Measurements from ENCODE around the gene MYL10.
"Not testable (repeated sequence)": the region's sequence is repeated elsewhere in the genome, so short reads cannot be mapped to it uniquely, and the experiment has no call there.

The MYL10 gene

DNA sequence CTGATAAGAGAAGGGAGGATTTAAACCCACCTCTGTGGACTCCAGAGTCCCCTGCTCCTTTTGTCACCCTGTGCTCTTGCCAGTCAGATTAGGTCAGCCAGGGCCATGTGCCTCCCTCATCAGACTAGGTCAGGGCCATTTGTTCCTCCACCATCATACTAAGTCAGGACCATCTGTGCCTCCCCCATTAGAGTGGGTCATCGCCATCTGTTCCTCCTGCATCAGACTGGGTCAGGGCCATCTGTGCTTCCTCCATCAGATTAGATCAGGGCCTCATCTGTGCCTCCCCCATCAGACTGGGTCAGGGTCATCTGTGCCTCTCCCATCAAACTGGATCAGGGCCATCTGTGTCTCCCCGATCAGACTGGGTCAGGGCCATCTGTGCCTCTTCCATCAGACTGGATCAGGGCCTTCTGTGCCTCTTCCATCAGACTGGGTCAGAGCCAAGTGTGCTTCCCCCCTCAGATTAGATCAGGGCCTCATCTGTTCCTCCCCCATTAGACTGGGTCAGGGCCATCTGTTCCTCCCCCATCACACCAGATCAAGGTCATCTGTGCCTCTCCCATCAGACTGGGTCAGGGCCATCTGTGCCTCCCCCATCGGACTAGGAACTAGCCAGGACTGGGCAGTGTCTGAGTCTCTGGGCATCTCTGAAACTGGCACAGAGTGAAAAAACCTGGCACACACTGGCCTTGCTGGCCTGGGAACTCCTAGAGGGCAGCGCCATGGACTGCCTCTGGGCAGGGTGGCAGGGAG lies 11.5 kb downstream of the MYL10 start:
- no peak for DNase-seq

DNA sequence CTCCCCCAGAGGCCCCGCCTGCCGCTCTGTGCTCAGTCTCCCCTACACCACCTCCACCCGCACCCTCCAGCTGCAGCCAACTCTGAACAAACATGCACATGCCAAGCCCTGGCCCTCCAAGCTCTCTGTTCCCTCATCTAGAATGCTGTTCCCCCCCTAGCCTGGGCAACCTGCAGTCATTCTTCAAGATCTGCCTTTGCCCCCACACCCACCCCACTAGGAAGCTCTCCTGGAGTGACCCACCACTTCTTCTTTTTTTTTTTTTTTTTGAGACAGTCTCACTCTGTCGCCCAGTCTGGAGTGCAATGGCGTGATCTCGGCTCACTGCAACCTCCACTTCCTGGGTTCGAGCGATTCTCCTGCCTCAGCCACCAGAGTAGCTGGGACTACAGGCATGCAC lies 13.7 kb downstream of the MYL10 start:
- DNase-seq = no peak

DNA sequence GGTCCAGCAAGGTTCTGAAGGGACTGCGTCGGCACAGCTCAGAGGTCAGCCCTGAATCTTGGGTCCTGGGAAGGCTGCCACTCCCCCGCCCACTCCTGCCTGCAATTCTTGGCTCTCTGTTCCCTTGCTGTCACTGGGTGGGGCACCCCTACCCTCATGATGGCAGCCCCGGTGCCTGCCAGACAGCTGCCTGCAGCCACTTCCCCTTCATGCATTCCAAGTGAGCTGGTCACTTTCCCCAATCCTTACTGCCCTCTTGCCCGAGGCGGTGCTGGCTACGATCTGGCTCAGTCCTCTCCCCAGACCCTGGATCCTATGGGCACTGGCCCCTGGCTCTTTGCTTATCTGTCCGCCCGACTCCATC lies 14.2 kb downstream of the MYL10 start:
- no peak for DNase-seq

DNA sequence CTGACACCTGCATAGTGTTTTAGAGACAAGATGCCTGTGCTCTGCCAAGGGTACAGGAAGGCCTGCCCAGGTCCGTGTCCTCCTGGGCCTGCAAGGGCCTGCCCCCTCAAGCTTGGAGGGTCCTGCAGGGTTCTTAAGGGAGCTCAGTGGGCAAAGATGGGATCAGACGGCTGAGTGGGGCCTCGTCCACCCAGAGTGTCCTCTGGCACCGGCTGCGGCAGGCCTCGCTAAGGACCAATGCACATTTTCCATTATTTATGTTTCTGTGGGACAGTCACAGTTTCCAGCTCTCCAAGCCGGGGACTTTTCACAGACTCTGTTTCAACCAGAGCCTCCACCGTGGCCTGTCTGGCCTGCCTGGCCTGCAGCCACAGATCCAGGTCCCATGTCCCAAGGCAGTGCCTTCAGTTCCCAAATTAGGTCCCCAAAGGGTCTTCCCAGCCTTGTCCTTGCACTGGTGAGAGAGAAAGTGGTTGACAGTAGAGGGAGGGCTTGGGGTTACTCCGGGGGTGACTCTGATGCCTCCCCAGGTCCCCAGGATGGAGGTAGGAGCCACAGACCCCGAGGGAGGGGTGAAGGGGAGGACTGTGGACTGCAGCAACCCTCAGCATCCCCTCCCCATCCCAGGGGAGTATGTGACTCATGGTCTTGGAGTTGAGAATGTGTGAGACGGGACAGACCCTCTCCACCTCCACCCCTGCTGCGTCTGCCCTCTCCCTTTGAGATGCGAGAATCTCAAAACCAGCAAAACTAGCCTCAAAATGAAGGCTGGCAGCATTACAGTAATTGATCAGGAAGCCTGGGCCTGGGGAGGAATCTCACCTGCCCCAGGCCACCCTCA lies 14.8 kb downstream of the MYL10 start:
- no peak for DNase-seq

DNA sequence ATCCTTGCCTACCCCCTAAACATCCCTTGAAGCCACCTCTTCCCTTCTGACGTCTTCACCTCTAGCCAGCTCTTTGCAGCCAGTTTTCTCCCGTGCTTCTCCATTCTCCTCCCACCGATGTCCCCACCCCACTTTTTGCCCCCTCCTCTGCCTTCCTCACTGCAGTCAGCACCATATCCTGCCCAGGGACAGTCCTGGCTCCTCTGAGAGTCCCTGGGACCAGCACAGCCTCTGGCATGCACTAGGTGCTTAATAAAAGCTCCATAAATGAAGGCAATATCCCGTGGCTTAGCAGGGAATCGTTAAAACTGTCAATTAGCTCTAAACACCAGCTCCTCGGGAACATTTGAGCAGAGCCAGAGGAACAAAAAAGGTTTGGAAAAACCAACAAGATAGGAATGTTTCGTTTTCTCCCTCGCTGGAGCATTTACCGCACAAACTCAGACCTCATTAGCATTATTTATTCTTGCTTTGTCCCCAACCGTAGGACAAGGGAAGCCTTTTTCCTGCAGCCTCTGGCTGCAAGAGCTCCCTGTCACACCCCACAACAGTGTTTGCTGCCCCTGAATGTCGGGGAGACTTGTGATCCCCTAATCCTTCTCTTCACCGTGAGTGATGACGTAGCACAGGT lies 16.1 kb downstream of the MYL10 start:
- DNase-seq = no peak

DNA sequence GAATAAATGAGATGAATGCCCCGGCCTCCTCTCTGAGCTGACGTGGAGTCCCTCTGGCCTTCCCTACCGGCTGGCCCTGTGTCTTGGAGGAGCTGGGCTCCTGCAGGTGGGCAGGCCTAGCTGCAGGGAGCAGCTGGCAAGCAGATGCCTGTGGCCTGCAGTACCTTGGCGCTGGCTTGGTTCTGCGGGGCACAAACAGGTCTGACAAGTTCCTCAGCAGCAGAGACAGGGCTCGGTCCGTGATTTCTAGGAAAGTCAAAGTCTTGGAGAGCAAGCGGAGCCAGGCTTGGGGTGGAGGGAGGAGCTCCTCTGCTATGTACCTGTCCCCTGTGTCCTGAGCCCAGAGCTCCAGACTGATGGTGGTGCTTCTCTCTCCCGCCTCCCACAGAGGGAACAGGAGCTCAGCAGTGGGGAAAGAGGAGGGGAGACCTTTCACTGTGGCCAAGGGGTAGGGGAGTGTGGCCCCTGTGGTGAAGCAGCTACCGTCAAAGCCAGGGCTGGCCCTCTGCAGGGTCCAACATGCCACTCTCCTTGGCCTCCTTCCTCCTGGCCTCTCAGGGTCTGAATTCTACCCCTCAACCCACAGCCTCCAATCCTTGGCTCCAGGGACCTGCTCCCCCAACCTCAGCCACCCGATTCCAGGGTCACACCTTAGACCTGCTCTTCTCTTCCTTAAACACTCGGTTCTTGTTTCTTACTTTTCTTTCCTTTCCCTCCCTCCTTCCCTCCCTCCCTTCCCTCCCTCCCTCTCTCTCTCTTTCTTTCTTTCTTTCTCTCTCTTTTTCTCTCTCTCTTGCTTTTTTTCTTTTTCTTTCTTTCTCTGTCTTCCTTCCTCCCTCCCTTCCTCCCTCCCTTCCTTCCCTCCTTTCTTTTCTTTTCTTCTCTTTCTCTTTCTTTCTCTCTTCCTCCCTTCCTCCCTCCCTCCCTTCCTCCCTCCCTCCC lies 20.1 kb downstream of the MYL10 start:
- DNase-seq = no peak

DNA sequence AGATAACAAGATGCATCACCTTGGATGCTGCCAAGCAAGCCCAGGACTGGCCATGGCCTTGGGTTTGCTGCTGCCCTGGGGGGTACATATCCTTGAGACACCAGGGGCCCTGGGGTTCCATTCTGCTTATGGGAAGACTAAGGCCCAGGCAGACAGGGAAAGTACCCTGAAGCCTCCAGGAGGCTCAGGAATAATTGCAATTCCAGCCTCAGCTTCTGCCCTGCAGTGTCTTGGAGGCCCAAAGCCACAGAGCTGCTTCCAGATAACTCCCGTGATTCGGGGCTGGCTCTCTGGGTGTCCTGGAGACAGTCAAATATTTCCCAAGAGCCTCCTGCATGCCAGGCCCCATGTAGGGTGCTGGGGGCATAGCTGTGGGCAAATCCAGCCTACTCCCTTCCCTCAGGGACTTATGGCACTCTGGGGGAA lies 22.6 kb downstream of the MYL10 start:
- DNase-seq = no peak

DNA sequence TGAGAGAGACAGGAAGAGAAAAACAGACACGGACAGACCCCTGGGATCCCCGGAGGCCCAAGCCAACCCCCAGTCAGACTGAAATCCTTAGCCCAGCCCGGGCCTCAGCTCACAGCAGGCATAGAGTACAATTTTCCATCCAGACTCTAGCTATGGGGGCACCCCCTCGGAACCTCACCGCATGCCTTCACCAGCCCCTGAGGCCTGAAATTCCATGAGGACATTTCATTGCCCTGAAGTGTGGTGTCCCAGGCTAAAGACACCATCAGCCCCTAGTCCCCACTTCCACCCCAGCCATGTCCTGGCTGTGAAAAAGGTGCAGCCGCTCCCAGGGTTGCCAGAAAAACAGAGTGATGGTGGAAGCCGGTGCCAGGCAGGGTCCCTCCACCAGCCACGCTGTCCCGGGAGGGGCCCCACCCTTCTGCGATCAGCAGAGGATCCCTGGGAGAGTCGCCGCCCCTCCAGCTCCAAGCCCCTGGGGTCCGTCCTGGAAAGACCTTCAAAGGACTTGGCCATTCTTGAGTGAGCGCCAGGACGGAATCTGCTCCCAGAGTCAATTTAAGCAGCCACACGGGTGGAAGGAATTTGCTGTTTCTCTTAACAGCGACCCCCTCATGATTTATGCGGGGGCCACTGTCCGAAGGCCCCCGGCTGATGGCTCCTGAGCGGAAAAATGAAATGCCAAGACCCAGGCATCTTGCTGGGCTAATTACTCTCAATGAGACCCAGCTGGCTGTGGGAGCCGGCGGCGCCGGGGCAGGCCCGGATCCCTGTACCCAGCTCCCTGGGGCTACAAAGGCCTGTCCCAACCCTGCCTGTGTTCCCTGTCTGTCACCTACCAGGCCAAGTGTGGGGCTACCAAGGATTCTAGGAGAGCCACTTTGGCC lies 23.2 kb downstream of the MYL10 start:
- no peak for DNase-seq

DNA sequence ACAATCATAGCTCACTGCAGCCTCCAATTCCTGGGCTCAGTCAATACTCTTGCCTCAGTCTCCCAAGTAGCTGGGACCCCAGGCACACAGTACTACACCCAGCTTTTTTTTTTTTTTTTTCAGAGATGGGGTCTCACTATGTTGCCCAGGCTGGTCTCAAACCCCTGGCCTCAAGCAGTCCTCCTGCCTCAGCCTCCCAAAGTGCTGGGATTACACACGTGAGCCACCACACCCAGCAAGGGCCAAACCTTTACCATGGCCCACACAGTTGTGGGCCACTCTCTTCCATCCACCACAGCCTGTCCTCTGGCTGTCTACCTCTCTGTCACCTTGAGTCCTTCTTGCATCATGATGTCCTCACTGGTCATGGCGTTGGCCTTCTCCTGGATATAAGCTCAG lies 24.2 kb downstream of the MYL10 start:
- not testable (repeated sequence) for DNase-seq

DNA sequence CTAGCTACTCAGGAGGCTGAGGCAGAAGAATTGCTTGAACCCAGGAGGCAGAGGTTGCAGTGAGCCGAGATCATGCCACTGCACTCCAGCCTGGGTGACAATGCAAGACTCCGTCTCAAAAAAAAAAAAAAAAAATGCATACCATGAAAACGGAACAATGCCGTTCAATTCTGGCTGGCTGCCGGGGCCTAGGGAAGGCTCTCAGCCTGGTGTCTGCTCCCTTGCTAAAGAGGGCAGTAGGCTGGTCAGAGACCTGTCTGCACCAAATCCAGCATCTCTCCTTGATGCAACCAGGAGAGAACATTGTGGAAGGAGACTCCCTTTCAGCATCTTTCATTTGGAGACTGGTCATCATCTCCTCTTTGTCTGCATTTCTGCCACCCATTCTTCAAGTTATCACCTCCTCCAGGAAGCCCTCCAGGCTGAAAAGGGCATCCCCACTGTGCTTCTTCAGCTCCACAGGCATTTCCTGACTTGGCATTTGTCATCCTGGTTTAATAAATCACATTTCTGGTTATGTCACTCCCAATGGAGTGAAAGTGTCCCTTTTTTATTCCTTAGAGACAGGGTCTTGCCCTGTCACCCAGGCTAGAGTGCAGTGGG lies 24.7 kb downstream of the MYL10 start:
- no peak for DNase-seq

DNA sequence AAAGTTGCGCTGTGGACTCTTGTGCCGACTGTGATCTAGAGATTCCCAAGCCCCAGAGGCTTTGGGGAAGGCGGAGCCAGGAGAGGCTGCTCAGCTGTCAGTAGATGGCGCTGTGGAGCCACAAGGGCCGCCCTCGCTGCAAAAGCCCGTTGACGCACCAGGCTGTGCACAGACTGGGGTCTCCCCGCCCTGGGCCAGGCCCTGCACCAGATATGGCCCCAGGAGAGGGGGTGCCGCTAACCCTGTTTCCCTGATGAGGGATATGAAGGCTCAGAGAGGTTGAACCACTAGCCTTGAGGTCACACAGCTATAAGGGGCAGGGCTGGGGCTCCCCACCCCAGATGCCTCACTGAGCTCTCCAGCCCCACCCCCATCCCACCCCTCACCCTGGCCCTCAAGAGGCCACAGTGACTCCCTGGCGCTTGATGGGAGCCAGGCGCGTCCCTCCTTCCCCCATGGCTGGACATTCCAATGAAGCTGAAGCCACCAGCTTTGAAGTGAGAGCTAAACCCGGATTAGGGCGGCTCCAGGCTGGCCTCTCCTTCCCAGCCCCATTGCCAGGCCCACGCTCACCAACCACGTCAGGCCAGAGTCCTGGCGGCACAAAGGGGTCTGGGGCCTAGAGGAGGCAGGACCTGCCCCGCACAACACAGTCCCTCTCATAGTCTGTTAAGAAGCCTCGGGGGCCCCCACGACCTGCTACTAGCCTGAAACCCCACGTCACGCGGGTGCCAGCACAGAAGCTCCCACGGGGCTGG lies 26.4 kb downstream of the MYL10 start:
- DNase-seq = peak; percentile 68

DNA sequence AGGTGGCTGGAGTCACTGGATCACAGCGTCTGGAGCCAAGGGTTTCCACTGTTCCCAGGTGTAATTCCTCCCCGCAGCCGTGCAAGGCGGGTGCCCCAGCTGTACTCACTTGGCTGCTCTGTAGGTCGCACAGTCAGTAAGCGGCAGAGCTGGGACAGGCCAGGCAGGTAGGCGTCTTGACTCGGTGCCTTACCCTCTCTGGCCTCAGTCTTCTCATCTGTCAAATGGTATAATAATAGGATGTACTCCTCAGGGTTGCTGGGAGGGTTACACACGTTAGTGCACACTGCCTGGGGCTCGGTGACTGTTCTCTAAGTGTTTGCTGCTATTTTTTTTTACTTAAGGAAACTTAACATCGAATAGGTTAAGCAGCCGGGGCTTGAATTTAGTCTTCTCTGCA lies 27.0 kb downstream of the MYL10 start:
- DNase-seq = no peak

DNA sequence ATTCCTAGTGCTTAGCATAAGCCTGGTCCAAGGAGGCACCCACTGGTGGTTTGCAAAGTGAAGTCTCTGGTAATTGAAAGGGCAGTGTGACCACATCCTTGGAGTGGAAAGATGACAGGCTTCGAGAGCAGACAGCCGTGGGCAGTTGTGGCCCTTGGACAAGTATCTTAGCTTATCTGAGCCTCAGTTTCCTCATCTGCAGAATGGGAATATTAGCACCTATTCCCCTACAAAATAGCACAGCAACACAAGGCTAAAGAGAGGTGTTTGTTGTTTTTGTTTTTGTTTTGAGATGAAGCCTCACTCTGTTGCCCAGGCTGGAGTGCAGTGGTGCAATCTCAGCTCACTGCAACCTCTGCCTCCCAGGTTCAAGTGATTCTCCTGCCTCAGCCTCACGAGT lies 29.3 kb downstream of the MYL10 start:
- no peak for DNase-seq

DNA sequence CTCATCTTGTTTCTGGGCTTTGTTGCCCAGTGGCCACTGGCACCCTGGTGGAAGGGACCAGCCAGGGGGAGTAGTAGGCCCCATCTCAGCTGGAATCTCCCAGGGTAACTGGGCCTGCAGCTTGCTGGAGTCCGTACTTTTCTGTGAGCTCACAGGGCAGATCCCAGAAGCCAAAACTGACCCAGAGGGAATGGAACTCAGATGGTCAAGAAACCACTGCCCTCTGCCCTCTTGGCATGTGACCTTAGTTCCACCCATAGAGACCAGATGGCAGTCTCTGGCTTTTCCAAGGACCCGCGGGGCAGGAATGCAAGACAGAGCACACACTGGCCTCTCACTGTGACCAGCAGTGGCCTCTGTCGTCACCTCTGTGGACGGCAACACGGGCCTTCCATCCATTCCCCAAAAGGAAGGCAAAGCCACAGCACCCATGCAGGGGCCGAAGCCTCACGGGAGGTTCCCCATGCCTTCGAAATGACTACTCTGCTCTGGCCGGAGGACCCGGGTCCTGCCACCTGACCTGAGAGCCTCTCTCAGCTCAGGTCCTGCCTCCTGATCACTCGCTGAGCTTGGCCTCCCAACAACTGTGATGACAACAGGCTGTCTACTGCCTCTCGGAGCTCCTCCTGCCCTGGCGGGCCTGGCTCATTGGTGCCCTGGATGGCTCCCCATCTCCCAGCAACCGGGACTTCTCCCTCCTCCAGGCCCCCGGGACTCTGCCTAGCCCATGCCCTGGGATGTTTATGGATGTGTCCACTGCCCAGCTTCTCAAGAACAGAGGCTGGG lies 29.9 kb downstream of the MYL10 start:
- DNase-seq = no peak

DNA sequence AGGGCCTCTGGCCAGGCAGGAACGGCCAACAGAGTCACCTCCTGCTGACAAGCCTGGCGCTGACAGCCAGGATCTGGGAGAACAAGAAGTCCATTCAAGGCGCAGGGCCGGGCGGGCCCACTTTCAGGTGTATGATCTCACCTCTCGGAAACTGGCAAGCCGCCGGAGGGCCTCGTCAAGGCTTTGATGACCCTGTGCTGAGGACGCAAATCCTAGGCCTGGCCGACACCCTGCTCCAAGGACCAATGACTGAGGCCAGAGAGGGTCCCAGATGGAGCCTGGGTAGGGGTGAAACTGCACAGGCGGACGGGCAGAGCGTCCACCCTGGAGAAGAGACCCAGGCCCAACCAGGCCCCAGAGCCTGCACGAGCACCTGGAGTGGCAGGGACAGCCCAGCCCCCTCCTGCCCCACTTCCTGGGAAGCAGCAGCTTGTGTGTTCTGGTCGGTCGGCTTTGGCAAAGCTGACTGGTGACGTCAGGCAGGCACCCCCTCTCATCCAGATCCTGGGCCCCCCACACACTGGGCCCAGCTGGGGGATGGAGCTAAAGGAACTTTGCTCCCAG lies 30.6 kb downstream of the MYL10 start:
- DNase-seq = no peak

DNA sequence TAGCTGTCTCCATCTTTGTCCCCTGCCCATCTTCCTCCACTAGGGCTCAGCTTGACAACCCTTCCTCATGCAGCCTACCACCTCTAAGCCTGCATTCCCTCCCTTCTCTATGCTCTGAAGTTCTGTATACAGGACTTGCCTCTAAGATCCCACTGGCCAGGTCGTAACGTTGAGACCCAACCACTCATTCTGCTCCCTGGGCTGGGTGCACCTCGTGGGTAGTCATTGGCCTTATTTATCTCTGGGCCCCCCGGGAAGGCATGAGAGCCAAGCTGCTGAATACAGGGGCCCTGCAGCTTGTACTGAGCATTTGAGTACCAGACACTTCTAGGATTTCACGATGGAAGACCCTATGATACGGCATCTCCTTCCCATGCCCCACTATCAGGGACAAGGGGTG lies 31.2 kb downstream of the MYL10 start:
- no peak for DNase-seq

DNA sequence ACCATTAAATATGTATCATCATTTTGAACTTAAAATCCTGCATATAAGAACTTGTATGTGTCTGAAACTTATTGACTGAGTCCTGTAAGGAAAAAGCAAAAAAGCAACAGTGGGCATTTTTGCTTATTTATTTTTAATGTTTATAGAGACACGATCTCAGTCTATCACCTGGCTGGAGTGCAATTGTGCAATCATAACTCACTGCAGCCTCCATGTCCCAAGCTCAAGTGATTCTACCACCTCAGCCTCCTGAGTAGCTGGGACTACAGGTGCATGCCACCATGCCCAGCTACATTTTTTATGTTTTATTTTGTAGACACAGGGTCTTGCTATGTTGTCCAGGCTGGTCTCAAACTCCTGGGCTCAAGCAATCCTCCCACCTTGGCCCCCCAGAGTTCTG lies 32.2 kb downstream of the MYL10 start:
- DNase-seq = no peak

DNA sequence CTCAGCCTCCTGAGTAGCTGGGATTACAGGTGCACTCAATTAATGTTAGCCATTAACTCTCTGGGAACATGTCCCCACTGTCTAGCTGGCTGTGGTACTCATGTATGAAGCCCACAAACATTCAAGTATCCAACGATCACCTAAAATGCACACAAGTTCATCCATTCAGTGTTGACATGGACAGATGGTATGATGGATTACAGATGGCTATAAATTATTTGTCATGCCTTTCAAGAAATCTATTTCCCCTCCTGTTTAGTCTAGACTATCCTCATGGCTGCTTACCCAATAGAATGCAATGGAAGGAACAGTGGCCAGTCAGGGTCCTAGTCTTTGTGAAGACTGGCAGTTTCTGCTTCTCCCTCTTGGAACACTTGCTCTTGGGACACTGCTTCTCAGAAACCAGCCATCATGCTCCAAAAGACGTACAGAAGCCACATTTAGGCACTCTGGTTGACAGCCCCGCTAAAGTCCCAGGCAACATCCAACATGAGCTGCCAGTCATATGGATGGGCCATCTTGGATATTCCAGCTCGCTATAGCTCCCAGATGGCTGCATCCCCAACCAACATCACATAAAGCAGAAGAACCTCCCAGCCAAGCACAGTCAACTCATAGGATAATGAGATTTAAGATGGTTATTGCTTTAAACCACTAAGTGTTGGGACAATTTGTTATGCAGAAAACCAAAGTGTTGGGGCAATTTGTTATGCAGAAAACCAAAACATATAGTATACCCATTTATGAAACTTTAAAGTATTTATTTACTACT lies 33.1 kb downstream of the MYL10 start:
- DNase-seq = no peak

DNA sequence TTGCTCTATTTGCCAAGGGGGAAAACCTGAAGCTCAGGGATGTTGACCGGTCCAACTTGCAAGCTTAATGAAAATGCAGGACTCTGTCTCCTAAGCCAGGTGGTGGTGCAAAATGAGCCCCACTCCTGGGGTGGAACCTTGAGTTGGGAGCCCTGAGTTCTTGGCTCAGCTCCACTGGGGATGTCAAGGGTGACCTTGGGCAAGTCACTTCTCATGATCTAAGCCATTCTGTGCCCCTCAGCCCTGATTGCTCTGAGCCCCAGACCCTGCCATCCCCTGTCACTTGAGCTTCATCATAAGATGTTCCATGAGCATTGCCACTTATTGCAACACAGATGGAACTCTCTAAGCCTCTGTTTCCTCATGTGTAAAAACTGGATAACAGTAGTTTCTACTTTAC lies 33.9 kb downstream of the MYL10 start:
- DNase-seq = no peak
